Common myeloid progenitor, CD34-positive (primary cell): ENCODE measurements around the gene OCLN.
"Not testable (repeated sequence)": the region's sequence is repeated elsewhere in the genome, so short reads cannot be mapped to it uniquely, and the experiment has no call there.

Source experiments
- CTCF ChIA-PET: fragments of 350-600 bp; sonication (Branson Sonifier 250); formaldehyde crosslinking; loops from one replicate; lab custom pipeline; 2021; ENCODE audit warnings: antibody characterized with exemption; lab: Charles Lee
- POLR2A ChIA-PET: fragments of 350-600 bp; sonication (Branson Sonifier 250); formaldehyde crosslinking; loops from one replicate; lab custom pipeline; 2021; ENCODE audit warnings: antibody characterized with exemption; lab: Charles Lee
- DNase-seq, 3 donors: peaks; one replicate each; pipeline versions ENCODE4 v3.0.0 to v3.0.0-alpha.2; 2013
- H3K27ac ChIP-seq, 2 experiments: 1 replicate in 1 of 2; 2 replicates in 1 of 2; pipeline ENCODE4 v1.7.0; 2013; ENCODE audit warnings: inconsistent platforms in 2 of 2, low read length in 2 of 2, mild to moderate bottlenecking in 2 of 2, low read depth in 1 of 2, moderate library complexity in 1 of 2; ENCODE audit not compliant: severe bottlenecking in 2 of 2, insufficient read depth in 1 of 2, poor library complexity in 1 of 2
- H3K27me3 ChIP-seq, 5 experiments: replicated peaks in 2 of 5; 1 replicate in 3 of 5; 2 replicates in 2 of 5; pipeline versions ENCODE4 v1.6.1 to v1.7.0; 2013; ENCODE audit warnings: low read length in 4 of 5, mild to moderate bottlenecking in 2 of 5, moderate library complexity in 2 of 5, inconsistent platforms in 1 of 5; ENCODE audit not compliant: insufficient read depth in 5 of 5, control insufficient read depth in 4 of 5
- H3K36me3 ChIP-seq, 4 experiments: 1 replicate in 2 of 4; 2 replicates in 2 of 4; pipeline versions ENCODE4 v1.6.1 to v1.7.0; 2013; ENCODE audit warnings: low read length in 3 of 4, control low read depth in 1 of 4, mild to moderate bottlenecking in 1 of 4; ENCODE audit not compliant: control insufficient read depth in 4 of 4, insufficient read depth in 4 of 4
- H3K4me1 ChIP-seq, 4 experiments: 1 replicate in 3 of 4; 2 replicates in 1 of 4; pipeline versions ENCODE4 v1.6.1 to v1.7.1; 2013; ENCODE audit warnings: low read length in 3 of 4, mild to moderate bottlenecking in 3 of 4, control low read depth in 1 of 4, inconsistent platforms in 1 of 4, moderate library complexity in 1 of 4; ENCODE audit not compliant: control insufficient read depth in 4 of 4, insufficient read depth in 4 of 4; ENCODE audit errors: control extremely low read depth in 1 of 4
- H3K4me3 ChIP-seq, 7 experiments: 1 replicate in 4 of 7; 2 replicates in 3 of 7; pipeline versions ENCODE4 v1.5.1 to v1.7.0; 2013; ENCODE audit warnings: mild to moderate bottlenecking in 7 of 7, low read length in 6 of 7, moderate library complexity in 6 of 7, inconsistent platforms in 2 of 7, low read depth in 2 of 7, control low read depth in 1 of 7; ENCODE audit not compliant: insufficient read depth in 4 of 7, control insufficient read depth in 1 of 7; ENCODE audit errors: extremely low read depth in 1 of 7
- H3K9me3 ChIP-seq, 5 experiments: 1 replicate in 4 of 5; 2 replicates in 1 of 5; pipeline versions ENCODE4 v1.6.1 to v1.7.1; 2013; ENCODE audit warnings: low read length in 4 of 5, mild to moderate bottlenecking in 2 of 5, inconsistent platforms in 1 of 5, low read depth in 1 of 5, moderate library complexity in 1 of 5; ENCODE audit not compliant: control insufficient read depth in 4 of 5, insufficient read depth in 2 of 5; ENCODE audit errors: control extremely low read depth in 1 of 5
- WGBS: methylation state at CpG from one replicate; pipeline ENCODE4 v1.1.5; 2013; ENCODE audit not compliant: insufficient coverage; 5-methylcytosine and 5-hydroxymethylcytosine counted together

OCLN gene

DNA sequence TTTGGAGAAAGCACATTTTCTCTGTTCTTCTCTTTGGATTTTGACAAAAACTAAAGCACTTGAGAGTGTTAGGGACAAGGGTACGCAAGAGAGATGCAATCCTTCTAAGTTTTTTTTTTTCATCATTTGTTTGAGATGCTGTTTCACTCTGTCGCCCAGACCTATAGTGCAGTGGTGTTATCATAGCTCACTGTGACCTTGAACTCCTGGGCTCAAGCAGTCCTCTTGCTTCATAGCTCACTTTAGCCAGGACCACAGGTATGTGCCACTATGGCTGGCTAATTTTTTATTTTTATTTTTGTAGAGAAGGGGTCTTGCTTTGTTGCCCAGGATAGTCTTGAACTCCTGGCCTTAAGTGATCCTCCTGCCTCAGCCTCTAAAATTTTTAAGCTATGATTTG is 46.1 kb downstream of the OCLN start:
- CTCF ChIA-PET, H3K27me3 ChIP-seq, H3K4me3 ChIP-seq, H3K4me1 ChIP-seq, H3K9me3 ChIP-seq, DNase-seq, H3K36me3 ChIP-seq, POLR2A ChIA-PET, H3K27ac ChIP-seq: not testable (repeated sequence)
- WGBS, result no CpG with 5 or more reads among the region's 2 CpGs

DNA sequence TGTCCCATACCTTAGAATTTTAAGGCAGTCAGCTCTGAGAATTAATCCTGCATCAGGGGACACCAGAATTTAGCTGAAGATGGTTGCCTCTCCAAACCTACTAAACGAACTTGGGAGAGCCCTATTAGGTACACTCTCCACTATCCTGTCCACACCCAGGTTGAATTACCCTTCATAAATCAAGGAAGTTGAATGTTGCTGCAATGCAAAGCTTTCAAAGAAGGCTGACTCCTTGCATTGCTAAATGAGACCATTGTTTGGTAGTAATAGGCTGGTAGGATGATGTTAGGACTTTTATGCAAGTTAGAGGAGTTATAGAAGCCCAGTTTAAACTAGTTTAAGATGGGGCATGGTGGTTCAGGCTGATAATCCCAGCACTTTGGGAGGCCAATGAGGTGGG is 48.8 kb downstream of the OCLN start:
- H3K27me3 ChIP-seq, POLR2A ChIA-PET, DNase-seq, CTCF ChIA-PET, H3K36me3 ChIP-seq, H3K27ac ChIP-seq, H3K9me3 ChIP-seq, H3K4me3 ChIP-seq, H3K4me1 ChIP-seq: not testable (repeated sequence)
- WGBS, result no CpG with 5 or more reads among the region's 1 CpG

DNA sequence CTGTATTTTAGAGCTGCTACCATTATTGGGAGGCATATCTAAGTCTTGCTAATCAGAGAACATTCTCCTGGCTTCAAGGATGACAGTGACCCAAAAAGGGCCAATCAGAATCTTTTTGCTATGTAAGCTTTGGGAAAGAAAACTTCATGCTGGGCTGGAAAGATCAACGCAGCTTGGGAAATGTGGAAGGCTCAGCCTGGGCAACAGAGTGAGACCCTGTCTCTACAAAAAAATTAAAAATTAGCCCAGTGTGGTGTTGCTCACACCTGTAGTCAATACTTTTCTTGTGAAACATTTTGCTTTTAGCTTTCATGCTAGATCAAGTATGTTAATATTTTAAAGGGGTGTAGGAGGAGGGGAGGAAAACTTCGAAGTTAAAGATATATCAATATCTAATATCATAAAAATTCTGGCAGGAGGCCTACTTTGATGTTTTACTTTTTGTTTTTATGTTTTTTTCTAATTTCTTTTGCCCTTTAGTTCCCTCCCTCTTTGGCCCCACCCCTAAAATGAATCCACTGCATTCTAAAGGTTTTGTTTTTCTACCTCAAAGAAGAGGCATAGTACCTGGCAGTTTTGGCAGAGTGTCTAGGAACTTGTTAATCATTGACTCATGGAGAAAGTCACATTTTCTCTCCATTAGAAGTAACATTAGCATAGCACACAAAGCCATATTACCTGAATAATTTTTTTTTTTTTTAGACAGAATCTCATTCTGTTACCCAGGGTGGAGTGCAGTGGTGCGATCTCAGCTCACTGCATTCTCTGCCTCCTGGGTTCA is 50.4 kb downstream of the OCLN start:
- H3K27ac ChIP-seq, H3K36me3 ChIP-seq, H3K27me3 ChIP-seq, H3K9me3 ChIP-seq, DNase-seq, H3K4me3 ChIP-seq, CTCF ChIA-PET, POLR2A ChIA-PET, H3K4me1 ChIP-seq: not testable (repeated sequence)
- WGBS, result no CpG with 5 or more reads among the region's 3 CpGs

DNA sequence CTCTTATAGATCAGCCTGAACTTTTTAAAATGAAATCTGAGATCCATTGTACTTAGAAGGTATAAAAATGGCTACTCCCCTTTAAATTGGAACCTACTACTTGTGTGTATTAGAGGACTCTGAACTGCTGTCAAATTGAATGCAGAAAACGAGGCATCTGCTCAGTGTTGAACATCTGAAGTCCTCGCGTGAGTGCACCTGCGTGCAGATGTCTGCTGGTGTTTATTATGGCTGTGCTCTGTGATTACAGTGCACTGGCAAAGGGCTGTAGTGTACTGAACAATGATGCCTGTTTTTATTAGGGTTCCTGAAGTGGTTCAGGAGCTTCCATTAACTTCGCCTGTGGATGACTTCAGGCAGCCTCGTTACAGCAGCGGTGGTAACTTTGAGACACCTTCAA is 52.0 kb downstream of the OCLN start:
- H3K27ac ChIP-seq, H3K4me1 ChIP-seq, CTCF ChIA-PET, DNase-seq, H3K4me3 ChIP-seq, H3K27me3 ChIP-seq, H3K36me3 ChIP-seq, POLR2A ChIA-PET, H3K9me3 ChIP-seq: not testable (repeated sequence)
- no CpG with 5 or more reads among the region's 7 CpGs for WGBS

DNA sequence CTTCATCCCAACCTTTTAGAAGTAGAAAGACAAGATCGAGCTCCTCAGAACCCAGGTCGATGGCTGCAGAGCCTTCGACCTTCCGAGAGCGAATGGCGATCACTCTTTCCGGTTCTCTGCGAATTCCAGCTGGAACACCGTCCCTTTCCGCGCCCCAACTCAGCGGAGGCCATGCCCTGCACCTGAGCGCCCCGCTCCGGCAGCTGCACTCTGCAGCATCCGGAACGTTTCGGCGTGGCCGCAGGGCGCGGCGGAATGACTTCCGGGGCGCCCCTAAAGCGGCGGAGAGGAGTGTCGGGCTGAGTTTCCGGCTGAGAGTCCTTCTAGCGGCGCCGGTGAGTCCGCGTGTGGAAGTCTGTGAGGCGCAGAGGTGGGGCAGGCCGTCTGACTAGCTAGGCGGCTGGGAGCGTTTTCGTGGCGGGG is 67.3 kb downstream of the OCLN start, which contains the start of gene GTF2H2C:
Gene GTF2H2C (plus strand): TSS at position 284 of the 423 bp plus-strand sequence. CDS start 4,942 bp downstream, outside the sequence.
- H3K27me3 ChIP-seq, H3K9me3 ChIP-seq, H3K27ac ChIP-seq, H3K36me3 ChIP-seq, POLR2A ChIA-PET, H3K4me1 ChIP-seq, CTCF ChIA-PET: not testable (repeated sequence)
- peak; percentile 46 to 62 (median 47) for DNase-seq
- 0% methylated on average over 1 of the region's 40 CpGs for WGBS
- H3K4me3 ChIP-seq, result peak within 1 kb of the TSS; percentile 35 to 74 (median 60)

DNA sequence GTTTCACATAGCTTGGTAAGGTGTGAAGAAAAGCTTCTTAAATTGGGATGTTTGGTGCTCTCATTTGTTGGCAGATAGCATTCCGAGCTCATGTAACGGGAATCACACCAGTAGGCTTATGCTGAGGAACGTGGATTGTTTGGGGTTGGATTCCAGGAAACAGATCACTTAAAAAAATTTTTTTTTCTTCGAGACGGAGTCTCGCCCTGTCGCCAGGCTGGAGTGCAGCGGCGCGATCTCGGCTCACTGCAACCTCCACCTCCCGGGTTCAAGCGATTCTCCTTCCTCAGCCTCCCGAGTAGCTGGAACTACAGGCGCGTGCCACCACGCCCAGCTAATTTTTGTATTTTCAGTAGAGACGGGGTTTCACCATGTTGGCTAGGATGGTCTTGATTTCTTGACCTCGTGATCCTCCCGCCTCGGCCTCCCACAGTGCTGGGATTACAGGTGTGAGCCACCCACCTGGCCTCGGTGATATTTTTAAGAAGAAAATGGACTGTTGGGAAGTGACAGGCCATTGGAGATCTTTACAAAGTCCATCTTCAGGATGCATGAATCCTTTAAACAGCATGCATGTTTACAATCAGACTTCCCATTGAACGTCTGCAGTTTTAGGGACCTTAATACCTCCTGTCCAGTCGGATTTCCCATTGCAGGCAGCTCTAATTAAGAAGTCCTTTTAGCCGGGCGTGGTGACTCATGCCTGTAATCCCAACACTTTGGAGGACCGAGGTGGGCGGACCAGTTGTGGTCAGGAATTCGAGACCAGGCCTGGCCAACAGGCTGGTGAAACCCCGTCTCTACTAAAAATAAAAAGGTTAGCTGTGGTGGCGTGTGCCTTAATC is 68.2 kb downstream of the OCLN start:
- POLR2A ChIA-PET, H3K27me3 ChIP-seq, H3K4me1 ChIP-seq, H3K36me3 ChIP-seq, H3K9me3 ChIP-seq, H3K27ac ChIP-seq, DNase-seq, CTCF ChIA-PET: not testable (repeated sequence)
- WGBS, result no CpG with 5 or more reads among the region's 31 CpGs
- H3K4me3 ChIP-seq, result peak overlapping the region in 5 of 7 experiments; percentile 36 to 66 (median 60)

DNA sequence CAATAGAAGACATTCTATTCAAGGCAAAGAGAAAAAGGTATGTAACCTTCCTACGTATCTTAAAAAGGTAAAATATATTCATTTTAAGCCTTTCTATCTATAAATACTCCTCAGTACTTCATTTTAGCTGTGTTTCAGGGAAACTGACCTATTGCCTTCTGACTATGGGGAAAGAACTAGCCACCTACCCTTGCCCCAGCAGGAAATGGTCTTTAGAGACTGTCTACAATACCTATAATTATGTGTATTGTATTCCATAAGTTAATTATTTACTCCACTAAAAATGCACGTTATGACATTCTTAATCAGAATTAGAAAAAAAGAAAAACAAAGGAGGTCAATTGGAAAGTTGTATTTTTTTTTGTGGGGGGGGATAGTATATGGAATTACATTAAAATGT is 73.6 kb downstream of the OCLN start:
- CTCF ChIA-PET, H3K36me3 ChIP-seq, H3K27ac ChIP-seq, H3K27me3 ChIP-seq, H3K9me3 ChIP-seq, POLR2A ChIA-PET, DNase-seq, H3K4me3 ChIP-seq, H3K4me1 ChIP-seq: not testable (repeated sequence)
- no CpG with 5 or more reads among the region's 2 CpGs for WGBS
